Kidney glomerular epithelial cell (primary cell): Measurements from ENCODE around the gene MYOZ3.

Source experiments
- DNase-seq: peaks from one replicate; lab custom pipeline; 2025; lab: John Stamatoyannopoulos, UW

The MYOZ3 gene

DNA sequence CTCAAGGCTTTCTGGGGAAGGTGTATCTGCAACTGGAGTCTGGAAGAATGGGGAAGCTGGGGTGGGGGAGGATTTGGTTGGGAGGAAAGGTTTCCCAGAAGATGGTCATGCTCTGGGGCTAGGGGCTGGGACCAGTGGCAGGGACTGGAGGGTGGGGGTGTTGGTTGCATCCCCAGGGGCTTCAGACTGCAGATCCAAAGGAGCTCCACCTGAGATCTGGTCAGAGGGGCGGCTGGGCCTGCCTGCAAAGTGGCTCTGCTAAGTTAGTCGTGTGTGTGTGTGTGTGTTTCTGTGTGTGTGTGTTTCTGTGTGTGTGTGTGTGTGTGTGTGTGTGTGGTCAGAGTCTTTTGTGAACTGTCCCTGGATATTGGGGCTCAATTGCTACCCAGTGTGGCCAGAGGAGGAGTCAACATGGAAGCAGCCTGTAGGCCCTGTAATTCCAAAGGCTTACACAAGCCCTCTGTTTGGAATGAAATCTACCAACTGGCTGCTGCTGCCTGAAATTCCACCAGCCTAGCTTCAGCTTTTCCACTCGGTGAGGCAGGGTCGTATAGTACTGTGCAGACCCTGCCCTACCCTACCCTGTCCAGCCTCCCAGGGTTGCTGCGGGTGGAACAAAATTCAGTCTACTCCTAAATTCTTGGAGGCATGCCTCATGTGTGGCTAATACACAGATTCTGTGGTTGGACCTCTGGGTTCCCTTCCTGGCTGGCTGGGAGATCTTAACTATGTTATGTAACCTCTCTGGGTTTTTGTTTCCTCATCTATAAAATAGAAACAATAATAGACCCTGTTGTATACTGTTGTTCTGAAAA lies 33.1 kb upstream of the MYOZ3 start:
- DNase-seq = no peak

DNA sequence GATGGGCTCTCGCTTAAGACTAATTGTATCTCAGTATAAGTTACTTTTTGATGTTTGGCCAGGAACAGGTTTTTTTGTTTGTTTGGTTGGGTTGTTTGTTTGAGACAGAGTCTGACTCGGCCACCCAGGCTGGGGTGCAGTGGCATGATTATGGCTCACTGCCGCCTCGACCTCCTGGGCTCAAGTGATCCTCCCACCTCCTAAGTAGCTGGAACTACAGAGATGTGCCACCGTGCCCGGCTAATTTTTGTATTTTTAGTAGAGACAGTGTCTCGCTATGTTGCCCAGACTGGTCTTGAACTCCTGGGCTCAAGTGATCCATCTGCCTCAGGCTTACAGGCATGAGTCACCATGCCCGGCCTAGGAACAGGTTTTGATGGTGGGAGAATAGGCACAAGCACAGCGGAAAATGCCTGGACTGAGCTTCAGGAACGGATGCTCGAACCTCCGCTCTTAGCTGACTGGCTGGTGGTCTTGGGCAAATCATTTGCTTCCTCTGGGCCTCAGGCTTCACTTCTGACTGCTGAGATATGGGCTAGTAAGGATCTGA lies 32.0 kb upstream of the MYOZ3 start:
- DNase-seq = no peak

DNA sequence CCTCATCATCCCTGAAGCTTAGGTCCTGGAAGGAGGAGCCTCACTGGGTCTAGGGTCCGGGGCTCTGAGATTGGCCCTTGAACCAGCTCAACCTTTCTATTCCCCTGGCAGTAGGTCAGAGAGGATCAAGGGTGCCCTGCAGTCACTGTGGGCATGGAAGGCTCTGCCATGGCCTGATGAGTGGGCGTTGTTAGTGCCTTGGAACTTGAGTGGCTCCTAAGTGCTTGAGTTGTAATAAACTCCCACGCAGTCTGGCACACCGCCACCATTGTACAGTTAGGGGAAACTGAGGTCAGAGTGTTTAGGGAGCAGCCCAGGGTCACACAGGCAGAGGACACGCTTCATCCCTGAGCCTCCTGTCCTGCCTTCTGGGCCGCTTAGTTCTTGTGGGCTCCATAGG lies 31.0 kb upstream of the MYOZ3 start:
- no peak for DNase-seq

DNA sequence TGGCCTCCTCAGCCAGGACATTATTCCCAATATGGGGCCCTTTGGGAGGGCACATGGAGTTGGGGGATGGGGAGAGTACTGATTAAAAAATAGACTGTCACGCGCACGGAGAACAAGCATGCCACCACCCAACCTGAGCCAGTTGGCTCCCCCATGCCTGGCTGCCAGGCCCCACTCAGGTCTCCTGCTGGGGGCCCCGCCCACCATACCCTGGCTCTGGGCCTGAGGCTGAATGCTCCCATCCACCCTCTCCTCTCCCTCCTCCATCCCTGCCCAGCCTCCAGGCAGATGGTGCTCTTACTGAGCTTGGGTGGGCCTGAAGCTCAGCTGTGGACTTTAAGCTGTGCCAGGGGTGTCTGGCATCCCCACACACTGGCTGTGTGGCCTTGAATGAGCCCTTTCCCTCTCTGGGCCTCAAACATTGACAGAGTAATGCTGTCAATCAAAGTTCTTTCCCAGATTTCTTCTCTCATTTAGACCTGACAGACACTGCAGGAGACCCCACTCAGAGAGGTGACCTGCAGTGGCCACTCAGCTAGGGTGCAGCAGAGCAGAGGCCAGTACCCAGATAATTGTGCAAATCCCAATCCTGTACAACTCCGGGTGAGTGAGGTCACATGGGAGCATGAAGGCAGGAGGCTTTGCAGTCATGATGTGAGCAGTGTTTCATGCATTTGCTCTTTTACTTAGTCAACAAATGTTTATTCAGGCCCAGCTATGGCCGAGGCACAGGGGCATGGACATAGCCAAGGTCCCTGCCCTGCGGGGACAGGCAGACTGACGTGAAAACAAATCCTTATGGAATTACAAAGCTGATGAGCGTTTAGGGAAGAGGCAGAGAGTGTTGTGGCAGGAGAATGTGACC lies 30.4 kb upstream of the MYOZ3 start:
- DNase-seq = no peak

DNA sequence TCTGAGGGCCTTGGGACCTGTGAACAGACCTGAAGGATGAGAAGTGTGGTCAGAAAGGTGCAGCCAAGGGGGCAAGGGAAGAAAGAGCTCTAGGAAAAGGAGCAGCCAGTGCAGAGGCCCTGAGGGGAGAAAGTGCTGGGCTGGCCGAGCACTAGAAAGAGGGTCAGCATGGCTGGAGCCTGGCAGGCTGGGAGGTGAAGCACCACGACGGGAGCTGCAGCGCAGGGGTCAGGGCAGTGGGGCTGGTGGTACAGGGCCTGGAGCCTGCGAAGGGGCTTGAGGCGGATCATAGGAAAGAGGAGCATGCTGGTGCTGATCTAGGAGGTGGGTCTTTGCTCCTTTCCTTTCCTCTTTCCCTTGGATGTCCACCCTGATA lies 29.7 kb upstream of the MYOZ3 start:
- no peak for DNase-seq

DNA sequence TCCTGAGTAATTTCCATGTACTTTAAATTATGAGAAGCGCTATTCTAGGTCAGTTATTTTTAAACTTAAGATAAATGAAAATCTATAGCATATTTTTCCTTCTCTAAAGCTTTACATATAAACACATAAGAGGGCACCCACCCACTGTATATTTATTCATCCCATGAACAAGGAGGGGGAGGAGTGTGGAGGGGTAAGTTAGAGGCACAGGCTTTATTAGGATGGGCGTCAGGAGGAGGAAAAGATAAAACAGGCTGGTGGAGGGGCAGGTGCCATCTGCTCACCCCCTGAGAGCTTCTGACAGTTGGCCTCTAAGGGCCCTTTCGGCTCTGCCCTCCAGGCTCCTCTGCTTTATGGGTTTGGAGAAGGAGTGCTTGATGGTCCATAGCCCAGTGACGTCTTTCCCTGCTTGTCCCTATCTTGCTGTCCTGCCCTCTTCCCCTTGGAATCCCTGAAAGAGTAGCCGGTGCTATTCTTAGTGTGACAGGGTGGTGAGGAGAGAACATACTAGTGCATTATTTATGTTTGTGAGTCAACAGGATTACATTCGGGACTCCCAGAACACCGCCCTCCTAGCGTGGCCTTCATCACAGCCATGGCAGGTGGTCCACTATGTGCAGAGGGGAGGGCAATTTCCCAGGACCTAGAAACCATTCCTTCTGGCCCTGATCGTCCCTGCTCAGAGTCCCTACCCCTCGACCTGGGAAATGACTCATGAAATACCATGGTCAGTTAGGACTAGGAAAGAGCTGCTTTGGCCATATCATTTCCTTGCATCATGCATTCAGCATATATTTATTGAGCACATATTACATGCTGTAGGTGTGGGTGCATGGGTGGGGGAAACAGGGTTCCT lies 28.5 kb upstream of the MYOZ3 start:
- no peak for DNase-seq

DNA sequence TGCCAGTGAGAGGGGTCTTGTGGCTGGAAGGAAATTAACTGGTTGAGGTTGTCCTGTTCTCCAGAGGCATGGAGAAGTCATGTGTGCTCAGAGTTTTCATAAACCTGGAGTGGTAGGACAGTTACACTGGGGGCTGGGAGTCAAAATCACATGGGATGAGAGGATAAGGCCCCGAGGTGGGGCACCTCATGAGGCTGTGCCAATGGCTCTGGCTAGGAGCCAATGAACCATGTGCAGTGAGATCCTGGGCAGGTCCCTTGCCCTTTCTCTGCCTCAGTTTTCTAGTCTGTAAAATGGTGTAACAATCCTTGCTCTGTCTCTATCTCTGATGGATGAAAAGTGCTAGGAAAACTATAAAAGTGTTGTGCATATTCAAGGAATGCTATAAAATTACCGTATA lies 27.6 kb upstream of the MYOZ3 start:
- DNase-seq = no peak

DNA sequence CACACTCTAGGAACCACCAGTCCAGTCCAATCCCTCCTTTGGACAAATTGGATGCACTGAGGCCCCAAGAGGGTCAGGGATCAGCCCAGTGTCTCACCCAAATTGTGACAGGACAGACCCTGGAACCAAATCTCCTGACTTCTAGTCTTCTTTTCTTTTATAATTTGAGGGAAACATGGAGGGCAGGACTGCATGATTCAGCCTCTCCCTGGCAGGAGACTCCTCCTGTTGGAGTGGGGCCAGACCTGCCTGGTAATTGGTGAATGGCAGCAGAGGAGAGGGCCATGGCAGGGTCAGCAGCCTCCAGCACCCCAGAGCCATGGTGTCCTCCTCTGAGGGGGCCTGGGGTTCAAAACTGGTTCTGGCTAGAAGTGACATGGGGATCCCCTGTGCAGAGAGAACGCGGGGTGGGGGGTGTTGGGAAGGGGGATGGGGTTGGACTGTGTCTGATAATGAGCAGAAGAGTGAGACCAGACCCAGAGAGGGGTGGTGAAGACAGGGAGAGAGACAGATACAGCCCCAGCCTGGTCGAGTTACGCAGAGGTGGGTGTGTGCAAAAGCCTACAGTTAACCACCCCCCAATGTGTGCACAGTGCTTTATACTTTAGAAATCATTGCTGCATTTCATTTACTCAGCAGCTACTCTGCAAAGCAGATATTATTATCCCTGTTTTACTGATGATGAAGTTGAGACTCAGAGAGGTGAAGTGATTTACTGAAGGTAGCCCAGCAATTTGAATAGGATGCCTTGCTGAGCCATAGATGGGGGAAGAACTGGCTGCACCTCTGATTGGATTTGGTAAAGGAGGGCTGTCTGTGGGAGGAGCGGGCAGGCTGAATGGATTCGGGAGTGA lies 24.4 kb upstream of the MYOZ3 start:
- peak; percentile 53 for DNase-seq

DNA sequence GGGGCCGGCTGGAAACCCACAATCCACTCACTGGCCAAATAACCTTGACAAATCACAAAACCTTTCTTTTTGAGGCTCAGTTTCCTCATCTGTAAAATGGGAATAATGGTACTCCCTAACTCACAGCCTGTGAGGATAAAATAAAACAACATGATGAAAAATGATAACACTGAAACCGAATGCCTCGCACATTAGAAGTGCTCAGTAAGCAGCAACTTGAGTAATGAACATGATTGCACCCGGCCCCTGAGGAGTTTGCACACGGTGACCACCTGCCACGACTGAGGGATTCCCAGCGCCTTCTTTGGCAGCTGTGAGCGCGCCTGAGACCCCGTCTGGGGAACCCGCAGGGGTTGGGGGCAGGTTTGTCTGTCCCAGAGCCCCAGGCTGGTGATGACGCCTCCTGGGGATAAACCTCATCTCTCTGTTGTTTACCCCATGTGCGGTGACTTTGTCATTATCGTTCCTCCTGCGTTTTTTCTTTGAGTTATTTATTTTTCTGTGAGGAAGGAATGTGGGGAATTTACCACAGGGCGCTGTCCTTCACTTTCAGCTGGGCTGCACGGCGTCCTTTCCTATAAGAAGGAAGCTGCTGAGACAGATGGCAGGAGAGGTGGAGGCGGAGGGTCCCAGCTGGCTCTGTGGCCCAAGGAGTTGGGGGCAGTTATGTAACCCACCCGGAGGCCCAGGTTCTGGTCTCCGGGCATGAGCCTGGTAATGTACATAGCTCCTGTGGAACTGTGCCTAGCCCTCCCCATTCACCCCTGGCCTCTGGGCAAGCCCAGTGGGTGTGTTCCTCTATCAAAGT lies 23.6 kb upstream of the MYOZ3 start:
- DNase-seq = peak; percentile 89

DNA sequence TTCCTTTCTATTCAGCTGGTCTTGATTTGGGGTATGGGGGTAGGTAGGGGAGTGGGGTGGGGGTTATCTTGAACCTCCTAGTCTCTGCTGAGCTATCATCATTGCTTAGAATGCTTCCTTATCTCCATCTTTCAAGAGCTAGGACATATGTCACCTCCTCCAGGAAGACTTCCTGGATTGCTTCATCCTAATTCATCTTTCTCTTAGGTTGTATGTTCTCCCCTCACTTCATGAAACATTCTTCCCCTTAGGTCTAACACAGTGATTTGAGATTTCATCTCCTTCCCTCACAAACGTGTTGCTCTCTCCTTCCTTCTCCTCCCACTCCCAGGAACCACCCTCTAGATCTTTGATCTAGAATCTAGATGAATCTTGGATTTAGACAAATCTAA lies 23.0 kb upstream of the MYOZ3 start:
- no peak for DNase-seq

DNA sequence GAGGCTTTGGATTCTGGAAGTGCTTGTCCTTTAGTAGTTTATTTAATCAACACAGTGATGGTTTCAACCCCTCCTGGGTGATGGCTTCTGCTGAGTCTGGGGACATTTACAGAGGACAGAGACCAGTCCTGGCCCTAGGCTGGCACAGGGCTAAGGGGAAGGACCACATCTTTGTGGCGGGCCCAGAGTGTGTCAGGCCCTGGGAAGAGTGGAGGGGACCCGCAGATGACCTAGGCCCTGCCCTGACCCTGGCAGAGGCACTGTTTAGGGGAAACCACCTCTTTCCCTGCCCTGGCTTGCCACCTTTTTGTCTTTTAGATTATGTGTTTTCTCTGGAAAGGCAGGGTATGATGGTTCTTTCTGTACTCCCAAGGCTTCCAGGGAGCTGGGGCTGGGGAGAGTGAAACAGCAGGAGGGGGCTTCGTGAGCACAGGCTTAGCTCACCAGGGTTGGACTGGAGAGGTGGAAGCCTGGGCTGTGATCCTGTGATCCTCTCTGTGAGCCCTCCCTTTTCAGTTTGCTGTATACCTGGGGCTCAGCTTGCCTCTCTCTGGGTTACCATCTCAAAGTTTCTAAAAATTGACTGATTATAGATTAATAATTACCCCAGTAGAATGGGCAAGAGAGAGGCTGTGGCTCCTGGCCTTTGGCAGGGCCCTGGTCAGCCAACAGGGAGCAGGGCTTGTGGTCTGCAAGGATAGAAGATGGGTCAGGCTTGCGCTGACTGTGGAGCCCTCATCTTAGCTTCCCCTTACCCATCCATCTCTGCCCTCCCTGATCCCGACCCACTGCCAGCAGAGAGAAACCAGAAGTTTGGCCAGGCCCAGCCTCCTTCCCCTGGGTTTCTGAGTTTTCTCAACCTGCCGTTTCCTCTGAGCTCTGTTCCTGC lies 22.3 kb upstream of the MYOZ3 start:
- no peak for DNase-seq

DNA sequence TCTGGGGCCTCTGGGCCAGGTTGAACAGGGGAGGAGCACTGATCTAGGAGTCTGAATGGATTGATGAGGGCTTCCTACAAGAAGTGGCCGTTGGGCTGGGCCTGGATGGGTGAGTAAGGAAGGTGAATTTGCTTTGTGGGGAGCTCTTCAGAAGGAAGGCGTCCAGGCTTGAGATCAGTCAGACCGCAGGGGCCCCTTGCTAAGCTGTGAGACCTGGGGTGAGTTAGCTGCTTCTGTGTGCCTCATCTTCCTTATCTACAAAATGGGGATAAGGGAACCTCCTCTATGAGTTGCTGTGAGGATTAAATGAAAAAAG lies 21.7 kb upstream of the MYOZ3 start:
- DNase-seq = no peak

DNA sequence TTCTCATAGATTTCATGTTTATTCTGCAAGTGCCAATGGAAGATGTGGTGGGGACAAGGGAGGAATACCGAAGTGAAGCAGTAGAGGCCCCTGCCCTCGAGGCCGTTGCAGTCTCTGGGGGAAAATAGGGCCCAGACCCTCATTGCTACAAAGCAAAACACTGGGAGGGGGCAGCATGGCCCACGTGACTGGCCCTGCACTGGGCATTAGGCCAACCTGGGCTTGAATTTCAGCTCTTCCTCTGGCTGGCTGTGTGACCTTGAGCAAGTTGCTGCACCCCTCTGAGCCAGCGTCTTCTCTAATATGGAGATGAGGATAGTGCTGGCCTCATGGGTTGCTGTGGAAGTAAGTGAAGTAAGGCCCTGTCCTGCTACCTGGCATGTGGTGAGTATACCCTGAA lies 21.3 kb upstream of the MYOZ3 start:
- DNase-seq = no peak

DNA sequence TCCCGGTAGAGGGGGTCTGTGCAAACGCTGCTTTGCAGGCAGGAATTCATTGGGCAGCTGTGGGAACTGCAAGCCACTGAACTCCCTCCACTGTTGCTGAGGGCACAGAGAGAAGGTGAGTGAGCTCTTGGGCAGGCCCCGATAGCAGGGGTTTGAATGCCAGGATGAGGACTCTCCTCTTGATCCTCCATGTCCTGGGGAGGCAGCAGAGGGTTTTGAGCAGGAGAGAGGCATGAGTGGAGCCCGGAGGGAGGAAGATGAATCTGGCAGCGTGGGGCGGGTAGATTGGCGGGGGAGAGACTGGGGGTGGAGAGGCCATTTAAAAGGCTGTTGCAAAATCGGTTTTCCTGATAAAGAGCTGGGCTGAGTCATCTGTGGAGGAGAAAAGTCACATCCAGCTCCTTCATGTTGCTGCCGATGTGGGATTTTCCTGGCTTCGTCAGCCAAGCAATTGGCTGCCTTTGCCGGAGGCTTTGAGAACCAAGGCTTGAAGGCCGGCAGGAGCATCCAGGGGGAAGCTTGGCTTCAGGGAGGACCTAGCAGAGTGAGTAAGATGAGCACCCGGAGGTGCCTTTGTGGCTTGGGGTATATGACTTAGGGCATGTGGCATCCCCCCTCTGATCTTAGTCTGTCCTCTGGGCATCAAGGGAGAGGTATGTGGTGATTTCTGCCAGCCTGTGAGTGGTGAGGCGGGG lies 20.6 kb upstream of the MYOZ3 start, which contains the start of gene SYNPO:
Gene SYNPO (plus strand): TSS at position 350 of the 695 bp plus-strand sequence. CDS start 7,616 bp downstream, outside the sequence.
- peak; percentile 93 for DNase-seq

DNA sequence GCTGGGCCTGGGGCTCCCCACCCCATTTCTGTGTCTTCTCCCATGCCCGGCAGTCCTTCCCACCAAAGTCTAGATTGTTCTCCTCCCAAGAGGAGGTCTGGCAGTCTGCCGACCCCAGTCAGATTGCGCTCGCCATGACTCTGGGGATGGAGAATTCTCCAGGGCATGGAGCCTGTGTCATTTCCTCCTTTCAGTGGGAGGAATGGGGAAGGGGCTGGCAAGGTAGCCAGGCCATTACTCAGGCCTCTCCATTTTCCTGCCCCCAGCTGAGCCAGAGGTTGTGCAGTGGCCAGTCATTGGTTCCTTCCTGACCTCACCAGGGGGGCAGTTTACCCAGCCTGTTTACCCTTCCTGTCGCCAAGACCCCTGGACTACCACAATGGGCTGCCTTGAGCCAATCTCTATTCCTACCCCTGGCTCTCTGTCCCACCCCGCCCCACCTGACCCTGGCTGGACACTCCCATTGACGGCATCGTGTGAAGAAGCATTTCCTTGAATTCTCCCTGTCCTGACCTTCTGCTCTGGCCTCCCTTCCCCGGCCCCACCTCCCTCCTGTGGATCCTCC lies 20.0 kb upstream of the MYOZ3 start:
- peak; percentile 74 for DNase-seq

DNA sequence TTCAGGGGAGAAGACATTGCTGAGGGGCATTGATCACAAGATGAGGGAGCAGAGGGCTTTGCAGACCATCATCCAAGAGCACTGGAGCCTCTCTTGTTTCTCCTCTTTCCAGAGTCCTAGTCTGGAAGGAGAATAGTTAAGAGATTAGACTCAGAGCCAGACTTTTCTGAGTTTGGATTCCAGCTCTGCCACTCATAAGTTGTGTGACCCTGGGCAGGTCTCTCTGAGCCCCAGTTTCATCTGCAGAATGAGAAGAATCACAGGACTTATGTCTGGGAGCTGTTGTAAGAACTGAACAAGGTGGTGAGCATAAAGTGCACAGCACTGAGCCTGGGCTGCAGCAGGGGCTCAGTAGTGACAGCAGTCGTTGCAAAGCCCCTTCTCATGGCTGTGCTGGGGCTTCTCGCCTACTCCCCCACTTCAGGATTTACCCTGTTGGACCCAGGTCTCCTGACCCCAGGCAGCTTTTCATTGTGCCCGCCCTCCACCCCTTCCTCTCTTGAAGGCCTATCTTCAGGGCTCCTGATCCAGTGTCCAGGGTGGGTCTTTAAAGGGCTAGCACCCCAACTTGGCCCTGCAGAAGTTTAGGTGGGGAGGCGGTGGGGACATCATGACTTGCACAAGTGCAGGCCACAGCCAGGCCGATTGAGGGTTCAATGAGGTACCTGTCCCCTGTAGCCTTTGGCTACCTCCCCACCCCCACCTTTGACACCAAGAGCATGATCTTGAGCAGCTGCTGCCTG lies 19.1 kb upstream of the MYOZ3 start:
- DNase-seq = no peak

DNA sequence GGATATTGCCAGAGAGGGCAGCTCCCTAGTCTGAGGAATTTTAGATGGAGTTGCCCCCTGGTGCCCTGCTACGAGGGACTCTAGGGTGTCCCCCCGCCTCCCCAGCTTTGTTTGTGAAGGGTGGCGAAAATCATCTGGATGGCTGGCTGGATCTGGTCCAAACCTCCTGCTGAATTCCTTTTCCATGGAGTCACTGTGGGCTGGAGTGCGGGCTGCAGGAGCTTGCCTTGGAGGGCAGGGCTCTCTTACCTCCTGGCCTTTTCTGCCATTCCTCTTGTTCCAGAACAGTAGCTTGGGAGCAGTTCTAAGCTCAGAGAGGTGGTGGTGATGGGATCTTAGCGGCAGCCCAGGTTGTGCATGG lies 18.5 kb upstream of the MYOZ3 start:
- peak; percentile 96 for DNase-seq
